Liver (tissue), 9 donors: Measurements from ENCODE around the gene GRAMD4. TPM values are rescaled to one million over a fixed set of nuclear protein-coding genes. Genes with fewer than 3 reads are reported as not detected.

Experiments
- DNase-seq: peaks from one replicate; pipeline ENCODE4 v3.0.0-alpha.2; 2017; ENCODE audit warnings: low spot score
- H3K27ac ChIP-seq, 2 donors: one replicate each; pipeline ENCODE4 v1.7.0; 2013; ENCODE audit warnings: inconsistent platforms in 2 of 2, low read length in 2 of 2, control low read depth in 1 of 2, low read depth in 1 of 2, mild to moderate bottlenecking in 1 of 2
- H3K27me3 ChIP-seq, 4 donors: one replicate each; pipeline versions ENCODE4 v1.6.1 to v1.7.0; 2013; ENCODE audit warnings: low read length in 3 of 4, inconsistent platforms in 1 of 4, mild to moderate bottlenecking in 1 of 4, moderate library complexity in 1 of 4; ENCODE audit not compliant: control insufficient read depth in 4 of 4, insufficient read depth in 4 of 4
- H3K36me3 ChIP-seq, 4 donors: one replicate each; pipeline versions ENCODE4 v1.6.1 to v1.7.0; 2013; ENCODE audit warnings: low read length in 3 of 4, mild to moderate bottlenecking in 3 of 4, low read depth in 1 of 4, moderate library complexity in 1 of 4; ENCODE audit not compliant: control insufficient read depth in 4 of 4, insufficient read depth in 3 of 4
- H3K4me1 ChIP-seq, 4 donors: one replicate each; pipeline versions ENCODE4 v1.6.1 to v1.7.0; 2013; ENCODE audit warnings: low read length in 3 of 4, mild to moderate bottlenecking in 3 of 4, moderate library complexity in 1 of 4; ENCODE audit not compliant: control insufficient read depth in 4 of 4, insufficient read depth in 4 of 4
- H3K4me3 ChIP-seq, 3 donors: one replicate each; pipeline versions ENCODE4 v1.6.1 to v1.7.0; 2013; ENCODE audit warnings: low read length in 3 of 3, control low read depth in 1 of 3, low read depth in 1 of 3, mild to moderate bottlenecking in 1 of 3
- H3K9ac ChIP-seq, 2 donors: one replicate each; pipeline ENCODE4 v1.7.0; 2013; ENCODE audit warnings: low read length in 2 of 2, mild to moderate bottlenecking in 2 of 2, moderate library complexity in 2 of 2, control low read depth in 1 of 2, low read depth in 1 of 2
- H3K9me3 ChIP-seq, 4 donors: one replicate each; pipeline versions ENCODE4 v1.6.1 to v1.7.0; 2013; ENCODE audit warnings: low read length in 3 of 4; ENCODE audit not compliant: control insufficient read depth in 4 of 4
- ATF3 ChIP-seq: IDR thresholded peaks from 2 replicates; pipeline ENCODE4 v1.6.1; 2016; ENCODE audit warnings: antibody characterized with exemption
- EGR1 ChIP-seq, 2 donors: IDR thresholded peaks; 2 replicates each; pipeline ENCODE4 v1.6.1; 2016 to 2018; ENCODE audit warnings: antibody characterized with exemption in 2 of 2, low read depth in 2 of 2
- FOXA1 ChIP-seq: IDR thresholded peaks from 2 replicates; pipeline ENCODE4 v1.6.1; 2016; ENCODE audit warnings: antibody characterized with exemption
- FOXA2 ChIP-seq: IDR thresholded peaks from 2 replicates; pipeline ENCODE4 v1.6.1; 2016; ENCODE audit warnings: antibody characterized with exemption
- GABPA ChIP-seq, 2 donors: IDR thresholded peaks in 1 of 2; conservative IDR thresholded peaks in 1 of 2; 2 replicates each; pipeline ENCODE4 v1.6.1; 2016; ENCODE audit warnings: antibody characterized with exemption in 2 of 2, mild to moderate bottlenecking in 1 of 2, moderate library complexity in 1 of 2
- HNF4A ChIP-seq, 2 donors: conservative IDR thresholded peaks; 2 replicates each; pipeline ENCODE4 v1.6.1; 2016; ENCODE audit warnings: antibody characterized with exemption in 2 of 2, mild to moderate bottlenecking in 2 of 2
- JUND ChIP-seq, 2 donors: IDR thresholded peaks; 2 replicates each; pipeline ENCODE4 v1.6.1; 2016; ENCODE audit warnings: antibody characterized with exemption in 2 of 2
- NR2F2 ChIP-seq: IDR thresholded peaks from 2 replicates; pipeline ENCODE4 v1.6.1; 2016; ENCODE audit warnings: antibody characterized with exemption
- RAD21 ChIP-seq, 2 donors: IDR thresholded peaks; 2 replicates each; pipeline ENCODE4 v1.6.1; 2016; ENCODE audit warnings: antibody characterized with exemption in 2 of 2, mild to moderate bottlenecking in 2 of 2
- RXRA ChIP-seq, 2 donors: IDR thresholded peaks; 2 replicates each; pipeline ENCODE4 v1.6.1; 2017 to 2018; ENCODE audit warnings: antibody characterized with exemption in 2 of 2, mild to moderate bottlenecking in 1 of 2
- SP1 ChIP-seq: IDR thresholded peaks from 2 replicates; pipeline ENCODE4 v1.6.1; 2018; ENCODE audit warnings: antibody characterized with exemption, mild to moderate bottlenecking
- TAF1 ChIP-seq: conservative IDR thresholded peaks from 2 replicates; pipeline ENCODE4 v1.6.1; 2016; ENCODE audit warnings: antibody characterized with exemption, mild to moderate bottlenecking
- WGBS: extraction: QIAGEN DNeasy Blood & Tissue Kit; methylation state at CpG from one replicate; pipeline ENCODE4 v1.1.7; 2013; 5-methylcytosine and 5-hydroxymethylcytosine counted together
- polyA plus RNA-seq, 2 donors: library from polyadenylated mRNA; stranded (reverse) in 1 of 2; unstranded in 1 of 2; fragments of 200-250 nt in 1 of 2; fragments of >200 nt in 1 of 2; fragmentation: Nextera tagmentation in 1 of 2; extraction: Ambion mirVana in 1 of 2; gene quantifications; one replicate each; pipeline versions ENCODE4 v1.2.1 to v1.2.3, GENCODE V29; 2013 to 2015
- total RNA-seq, 2 donors: library from RNA; depleted of rRNA; stranded (reverse); fragments of >200 nt; gene quantifications; one replicate each; pipeline ENCODE4 v1.2.3, GENCODE V29; 2014
- TF ChIP-seq, protein P1 (sequence below): IDR thresholded peaks from 2 replicates; pipeline ENCODE4 v1.6.1; 2016; ENCODE audit warnings: antibody characterized with exemption
- TF ChIP-seq, protein P2 (sequence below): fragments of 150-350 bp; IDR thresholded peaks from 2 replicates; pipeline ENCODE4 v1.5.1; 2017; ENCODE audit warnings: improper control_type of control experiment, low read depth, low read length; ENCODE audit not compliant: missing input control
- donor health status: healthy.
- donor health status: healthy.
- donor health status: healthy.
- donor health status: healthy.
- donor health status: healthy.

The GRAMD4 gene
- total and polyA plus RNA-seq, 4 donors, result 2.7 to 53.5 (median 21.6) TPM

DNA sequence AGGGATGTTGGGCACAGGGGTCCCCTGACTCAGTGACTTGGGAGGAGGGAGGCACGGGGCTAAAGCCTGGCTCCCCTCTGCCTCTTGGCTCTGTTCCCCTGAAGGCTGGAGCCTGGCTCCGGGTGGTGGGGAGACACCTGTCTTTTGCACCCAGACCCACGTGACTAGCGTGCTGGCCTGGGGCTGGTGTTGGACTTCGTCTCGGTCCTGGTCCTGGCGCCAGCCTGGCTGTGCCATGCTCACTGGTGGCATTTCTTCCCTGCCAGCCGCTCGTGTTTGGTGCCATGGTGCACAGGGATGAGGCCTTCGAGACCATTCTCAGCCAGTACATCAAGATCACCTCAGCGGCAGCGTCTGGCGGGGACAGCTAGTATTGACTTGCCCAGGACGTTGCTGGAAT, 56.7 kb downstream of the GRAMD4 start:
- Histone ChIP-seq H3K9me3 (no peaks in the 10 kb centered on the region), H3K36me3 (peaks cover 7 to 46% (median 14%) of the 10 kb centered on the region in 4 donors), H3K27ac (peak overlapping the region; percentile 19 to 28), H3K4me1 (peaks cover 0 to 5% (median under 1%) of the 10 kb centered on the region in 4 donors), H3K27me3 (no peaks in the 10 kb centered on the region), H3K9ac (no peak overlapping the region), H3K4me3 (no peak overlapping the region)
- TF ChIP-seq EGR1 (IDR thresholded peaks at IDR 0.05; ENCODE audit: low read depth in 2 of 2) (no peak), GABPA (IDR thresholded peaks at IDR 0.05 in 1 of 2, conservative IDR thresholded peaks at IDR 0.05 in 1 of 2) (no peak), SP1 (no peak), RXRA (IDR thresholded peaks at IDR 0.05) (peak in 1 of 2 donors; percentile 31), HNF4A (conservative IDR thresholded peaks at IDR 0.05) (peak in 1 of 2 donors; percentile 62)
- DNase-seq, result no peak
- WGBS, result 49% methylated on average over 14 of the region's 14 CpGs

DNA sequence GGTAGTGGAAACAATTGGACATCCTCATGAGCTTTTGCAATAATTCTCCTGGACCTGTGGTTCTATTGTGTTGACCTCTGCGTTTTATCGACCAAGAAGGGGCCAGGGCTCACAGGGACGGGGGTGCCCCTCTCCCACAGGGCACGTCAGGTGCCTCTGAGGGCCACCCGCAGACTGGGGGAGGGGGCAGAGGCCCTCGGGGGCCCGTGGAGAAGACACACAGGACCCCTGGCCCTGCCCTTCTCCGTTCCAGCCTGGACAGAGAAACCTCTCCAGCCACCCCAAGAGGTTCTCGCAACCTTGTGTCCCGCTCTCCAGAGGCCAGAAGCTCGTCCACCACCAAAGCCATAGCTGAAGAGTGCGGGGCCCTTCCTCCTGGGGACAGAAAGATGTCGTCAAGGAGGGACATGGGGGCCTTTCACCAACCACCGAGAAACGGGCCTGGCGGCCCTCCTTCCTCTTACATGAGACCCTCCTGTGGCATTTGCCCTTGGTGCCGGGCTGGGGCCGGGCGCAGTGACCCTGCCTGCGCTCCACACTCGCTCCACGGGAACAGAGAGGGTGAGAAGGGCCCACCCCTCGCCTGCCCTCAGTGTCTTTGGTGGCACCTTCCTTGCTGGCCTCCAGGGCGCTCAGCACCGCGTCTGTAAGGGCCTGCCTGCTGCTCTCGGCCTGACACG, 57.3 kb downstream of the GRAMD4 start:
- Histone ChIP-seq H3K4me3 (no peak overlapping the region), H3K4me1 (peaks cover 0 to 5% (median under 1%) of the 10 kb centered on the region in 4 donors), H3K27me3 (no peaks in the 10 kb centered on the region), H3K9me3 (no peaks in the 10 kb centered on the region), H3K9ac (no peak overlapping the region), H3K27ac (no peak overlapping the region), H3K36me3 (peaks cover 7 to 46% (median 14%) of the 10 kb centered on the region in 4 donors)
- DNase-seq, result no peak
- TF ChIP-seq JUND (IDR thresholded peaks at IDR 0.05), result no peak
- no peak for TF ChIP-seq GABPA (IDR thresholded peaks at IDR 0.05 in 1 of 2, conservative IDR thresholded peaks at IDR 0.05 in 1 of 2)
- WGBS, result 89% methylated on average over 28 of the region's 28 CpGs

DNA sequence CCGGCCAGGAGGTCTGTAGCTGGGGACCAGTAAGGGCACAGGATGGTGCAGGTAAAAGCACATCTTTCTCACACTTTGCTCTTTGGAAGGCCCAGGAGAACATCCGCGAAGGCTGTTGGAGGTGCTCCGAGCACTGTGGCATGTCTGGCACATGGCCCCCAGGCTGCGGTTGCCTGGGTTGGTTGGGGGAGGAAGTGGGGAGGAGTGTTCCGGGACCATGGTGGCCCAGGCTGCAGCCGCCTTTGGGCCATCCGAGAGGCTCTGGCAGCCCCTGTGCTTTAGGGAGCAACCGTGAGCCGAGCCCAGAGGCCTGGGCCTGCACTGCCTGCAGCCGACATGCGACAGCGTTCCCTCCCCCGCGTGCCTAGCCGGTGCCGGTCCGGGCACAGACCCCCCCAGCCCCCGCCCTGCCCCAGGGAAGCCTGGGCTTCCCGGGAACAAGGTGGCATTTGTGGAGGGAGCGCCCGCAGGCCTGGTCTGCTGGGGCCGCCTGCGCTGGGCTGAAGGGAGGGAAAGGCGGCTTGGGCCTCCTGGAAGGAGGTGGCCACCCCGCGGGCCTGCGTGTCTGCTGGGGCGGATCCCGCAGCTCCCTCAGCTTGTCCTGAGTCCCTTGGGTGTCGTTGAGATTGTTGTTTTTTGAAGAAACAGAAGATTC, 57.9 kb downstream of the GRAMD4 start:
- Histone ChIP-seq H3K36me3 (peaks cover 7 to 40% (median 14%) of the 10 kb centered on the region in 4 donors), H3K9me3 (no peaks in the 10 kb centered on the region), H3K9ac (no peak overlapping the region), H3K4me1 (peaks cover 0 to 5% (median under 1%) of the 10 kb centered on the region in 4 donors), H3K27me3 (no peaks in the 10 kb centered on the region), H3K27ac (no peak overlapping the region), H3K4me3 (no peak overlapping the region)
- WGBS, result 95% methylated on average over 31 of the region's 31 CpGs
- DNase-seq, result no peak
- TF ChIP-seq TAF1 (no peak), ATF3 (no peak), RXRA (IDR thresholded peaks at IDR 0.05) (no peak), JUND (IDR thresholded peaks at IDR 0.05) (no peak), FOXA2 (no peak), NR2F2 (no peak), GABPA (IDR thresholded peaks at IDR 0.05 in 1 of 2, conservative IDR thresholded peaks at IDR 0.05 in 1 of 2) (no peak), RAD21 (IDR thresholded peaks at IDR 0.05) (no peak), FOXA1 (no peak)
- TF ChIP-seq, protein P1, sequence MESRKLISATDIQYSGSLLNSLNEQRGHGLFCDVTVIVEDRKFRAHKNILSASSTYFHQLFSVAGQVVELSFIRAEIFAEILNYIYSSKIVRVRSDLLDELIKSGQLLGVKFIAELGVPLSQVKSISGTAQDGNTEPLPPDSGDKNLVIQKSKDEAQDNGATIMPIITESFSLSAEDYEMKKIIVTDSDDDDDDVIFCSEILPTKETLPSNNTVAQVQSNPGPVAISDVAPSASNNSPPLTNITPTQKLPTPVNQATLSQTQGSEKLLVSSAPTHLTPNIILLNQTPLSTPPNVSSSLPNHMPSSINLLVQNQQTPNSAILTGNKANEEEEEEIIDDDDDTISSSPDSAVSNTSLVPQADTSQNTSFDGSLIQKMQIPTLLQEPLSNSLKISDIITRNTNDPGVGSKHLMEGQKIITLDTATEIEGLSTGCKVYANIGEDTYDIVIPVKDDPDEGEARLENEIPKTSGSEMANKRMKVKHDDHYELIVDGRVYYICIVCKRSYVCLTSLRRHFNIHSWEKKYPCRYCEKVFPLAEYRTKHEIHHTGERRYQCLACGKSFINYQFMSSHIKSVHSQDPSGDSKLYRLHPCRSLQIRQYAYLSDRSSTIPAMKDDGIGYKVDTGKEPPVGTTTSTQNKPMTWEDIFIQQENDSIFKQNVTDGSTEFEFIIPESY, result no peak
- TF ChIP-seq, protein P2, sequence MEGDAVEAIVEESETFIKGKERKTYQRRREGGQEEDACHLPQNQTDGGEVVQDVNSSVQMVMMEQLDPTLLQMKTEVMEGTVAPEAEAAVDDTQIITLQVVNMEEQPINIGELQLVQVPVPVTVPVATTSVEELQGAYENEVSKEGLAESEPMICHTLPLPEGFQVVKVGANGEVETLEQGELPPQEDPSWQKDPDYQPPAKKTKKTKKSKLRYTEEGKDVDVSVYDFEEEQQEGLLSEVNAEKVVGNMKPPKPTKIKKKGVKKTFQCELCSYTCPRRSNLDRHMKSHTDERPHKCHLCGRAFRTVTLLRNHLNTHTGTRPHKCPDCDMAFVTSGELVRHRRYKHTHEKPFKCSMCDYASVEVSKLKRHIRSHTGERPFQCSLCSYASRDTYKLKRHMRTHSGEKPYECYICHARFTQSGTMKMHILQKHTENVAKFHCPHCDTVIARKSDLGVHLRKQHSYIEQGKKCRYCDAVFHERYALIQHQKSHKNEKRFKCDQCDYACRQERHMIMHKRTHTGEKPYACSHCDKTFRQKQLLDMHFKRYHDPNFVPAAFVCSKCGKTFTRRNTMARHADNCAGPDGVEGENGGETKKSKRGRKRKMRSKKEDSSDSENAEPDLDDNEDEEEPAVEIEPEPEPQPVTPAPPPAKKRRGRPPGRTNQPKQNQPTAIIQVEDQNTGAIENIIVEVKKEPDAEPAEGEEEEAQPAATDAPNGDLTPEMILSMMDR, result no peak
